OCI-LY7 (cell line): Measurements from ENCODE around the gene NEB. TPM values are rescaled to one million over a fixed set of nuclear protein-coding genes. Genes with fewer than 3 reads are reported as not detected.
"Not testable (repeated sequence)": the region's sequence is repeated elsewhere in the genome, so short reads cannot be mapped to it uniquely, and the experiment has no call there.

Experiments used
- BruUV-seq: library from RNA; stranded (reverse); fragments of 400-500 nt; replicated peaks from 2 replicates; lab custom pipeline; 2021; lab: Mats Ljungman, UMichigan
- CTCF ChIA-PET: fragments of 300-600 bp; sonication (Branson Sonifier 250); formaldehyde crosslinking; loops from one replicate; lab custom pipeline; 2022; ENCODE audit warnings: antibody characterized with exemption; ENCODE audit not compliant: unreplicated experiment; lab: Charles Lee
- POLR2A ChIA-PET: fragments of 300-600 bp; sonication (Branson Sonifier 250); formaldehyde crosslinking; loops from one replicate; lab custom pipeline; 2022; ENCODE audit warnings: antibody characterized with exemption; lab: Charles Lee
- DNase-seq: peaks from one replicate; pipeline ENCODE4 v3.0.0-alpha.2; 2015; ENCODE audit warnings: low spot score
- H2AFZ ChIP-seq: fragments of 200-600 bp; sonication (generic), shearing (Covaris generic); 2 replicates; pipeline ENCODE4 v1.6.1; 2014; ENCODE audit warnings: mild to moderate bottlenecking, antibody characterized with exemption, low read length, moderate library complexity
- H3K27ac ChIP-seq: fragments of 200-600 bp; sonication (generic); 2 replicates; pipeline ENCODE4 v1.5.1; 2014; ENCODE audit warnings: mixed run types, low read depth, mild to moderate bottlenecking, moderate library complexity, low read length, inconsistent platforms; ENCODE audit not compliant: poor library complexity, severe bottlenecking
- H3K36me3 ChIP-seq: fragments of 200-600 bp; sonication (generic); 2 replicates; pipeline ENCODE4 v1.6.1; 2014; ENCODE audit warnings: mild to moderate bottlenecking, antibody characterized with exemption, low read length, moderate library complexity, mixed read lengths; ENCODE audit not compliant: insufficient read depth
- H3K4me1 ChIP-seq: fragments of 200-600 bp; sonication (generic); 2 replicates; pipeline ENCODE4 v1.5.1; 2014; ENCODE audit warnings: mild to moderate bottlenecking, low read length; ENCODE audit not compliant: insufficient read depth, poor library complexity, severe bottlenecking
- H3K4me2 ChIP-seq: fragments of 200-600 bp; sonication (generic); 2 replicates; pipeline ENCODE4 v1.6.1; 2014; ENCODE audit warnings: mild to moderate bottlenecking, low read length
- H3K4me3 ChIP-seq: fragments of 200-600 bp; sonication (generic); 2 replicates; pipeline ENCODE4 v1.5.1; 2014; ENCODE audit warnings: mild to moderate bottlenecking, low read depth, low read length; ENCODE audit not compliant: poor library complexity, severe bottlenecking
- H3K79me2 ChIP-seq: fragments of 200-600 bp; sonication (generic); 2 replicates; pipeline ENCODE4 v1.6.1; 2016; ENCODE audit warnings: low read depth, mild to moderate bottlenecking, low read length, moderate library complexity, mixed read lengths; ENCODE audit not compliant: insufficient read depth
- H3K9me2 ChIP-seq: fragments of 200-600 bp; sonication (generic); 2 replicates; pipeline ENCODE4 v1.6.1; 2016; ENCODE audit warnings: mild to moderate bottlenecking, low read length, mixed read lengths; ENCODE audit not compliant: insufficient read depth
- H3K9me3 ChIP-seq: fragments of 200-600 bp; sonication (generic); 2 replicates; pipeline ENCODE4 v1.6.1; 2014; ENCODE audit warnings: mild to moderate bottlenecking, mixed run types, low read length, mixed read lengths
- H4K20me1 ChIP-seq: fragments of 200-600 bp; sonication (generic); 2 replicates; pipeline ENCODE4 v1.6.1; 2014; ENCODE audit warnings: mild to moderate bottlenecking, antibody characterized with exemption, low read length, moderate library complexity, mixed read lengths; ENCODE audit not compliant: insufficient read depth
- CTCF ChIP-seq: fragments of 200-600 bp; sonication (generic); conservative IDR thresholded peaks from 2 replicates; pipeline ENCODE4 v1.5.1; 2014; ENCODE audit warnings: mild to moderate bottlenecking, antibody characterized with exemption, low read length, moderate library complexity, mixed read lengths
- EZH2phosphoT487 ChIP-seq: fragments of 200-600 bp; sonication (generic); IDR thresholded peaks from 2 replicates; pipeline ENCODE4 v1.6.1; 2018; ENCODE audit warnings: low read depth, borderline replicate concordance, mild to moderate bottlenecking, mixed run types, antibody characterized with exemption, low read length, moderate library complexity, mixed read lengths
- intact Hi-C: fragments of 100-400 bp; cut with micrococcal nuclease; formaldehyde crosslinking; loops from one replicate; pipeline ENCODE4 v1.10.0; 2022; ENCODE audit not compliant: unreplicated experiment
- total RNA-seq, 2 experiments: library from RNA; depleted of rRNA in 1 of 2; stranded (reverse); fragments of >200 nt in 1 of 2; shearing (Covaris generic) in 1 of 2; gene quantifications; 2 replicates each; pipeline ENCODE4 v1.2.3, GENCODE V29; 2014 to 2022

NEB gene
- total RNA-seq, 2 experiments from 2014 or later: 0.04 to 0.38 TPM

- H3K27ac ChIP-seq: no peak overlapping the region
- no peak overlapping the region for H2AFZ ChIP-seq
- H3K36me3 ChIP-seq: no peaks in the 10 kb centered on the region
- no peaks in the 10 kb centered on the region for H3K79me2 ChIP-seq
- no peak for TF ChIP-seq CTCF
- TF ChIP-seq EZH2phosphoT487: no peak
- CTCF ChIA-PET: no interaction called here
- intact Hi-C loops: no loop called here
- DNase-seq: no peak
- H3K4me3 ChIP-seq: no peak overlapping the region
- H3K4me1 ChIP-seq: no peaks in the 10 kb centered on the region
- no TSS peak for BruUV-seq
- POLR2A ChIA-PET: no interaction called here
- H4K20me1 ChIP-seq: no peaks in the 10 kb centered on the region
- H3K9me2 ChIP-seq: no peaks in the 10 kb centered on the region
- no peaks in the 10 kb centered on the region for H3K9me3 ChIP-seq
- H3K4me2 ChIP-seq: no peak overlapping the region
Measured at GRCh38 chr2:151610310-151610709, 124.0 kb downstream of the NEB start.

GRCh38 chr2:151609705-151610104 lies 124.6 kb downstream of the NEB start:
- ChIA-PET POLR2A (no interaction called here), CTCF (no interaction called here)
- DNase-seq: no peak
- Histone ChIP-seq H4K20me1 (no peaks in the 10 kb centered on the region), H3K27ac (no peak overlapping the region), H3K9me2 (no peaks in the 10 kb centered on the region), H3K4me1 (no peaks in the 10 kb centered on the region), H3K79me2 (no peaks in the 10 kb centered on the region), H2AFZ (no peak overlapping the region), H3K4me3 (no peak overlapping the region), H3K4me2 (no peak overlapping the region), H3K36me3 (no peaks in the 10 kb centered on the region), H3K9me3 (no peaks in the 10 kb centered on the region)
- TF ChIP-seq EZH2phosphoT487 (no peak), CTCF (no peak)
- BruUV-seq: no TSS peak
- intact Hi-C loops: no loop called here

- BruUV-seq, H4K20me1 ChIP-seq, H3K4me1 ChIP-seq, intact Hi-C loops, H3K9me2 ChIP-seq, CTCF ChIA-PET, POLR2A ChIA-PET, H3K79me2 ChIP-seq, H3K4me3 ChIP-seq, DNase-seq, H3K27ac ChIP-seq, H3K4me2 ChIP-seq, H3K36me3 ChIP-seq, H2AFZ ChIP-seq, H3K9me3 ChIP-seq: not testable (repeated sequence)
Measured at GRCh38 chr2:151607459-151608424, 126.5 kb downstream of the NEB start.

GRCh38 chr2:151603530-151603929 lies 130.7 kb downstream of the NEB start:
- H3K4me3 ChIP-seq, H3K9me3 ChIP-seq, H3K4me2 ChIP-seq, POLR2A ChIA-PET, H3K9me2 ChIP-seq, DNase-seq, CTCF ChIA-PET, H3K27ac ChIP-seq, intact Hi-C loops, H4K20me1 ChIP-seq, BruUV-seq, H3K4me1 ChIP-seq, H3K79me2 ChIP-seq, H2AFZ ChIP-seq, H3K36me3 ChIP-seq: not testable (repeated sequence)

GRCh38 chr2:151602402-151602801 lies 131.9 kb downstream of the NEB start:
- H3K9me2 ChIP-seq: not testable (repeated sequence)

More at GRCh38 chr2:151602402-151602801, 131.9 kb downstream of the NEB start:
- H3K4me2 ChIP-seq, BruUV-seq, H3K36me3 ChIP-seq, H4K20me1 ChIP-seq, H3K4me1 ChIP-seq, CTCF ChIA-PET, DNase-seq, POLR2A ChIA-PET, intact Hi-C loops, H3K79me2 ChIP-seq, H3K9me3 ChIP-seq, H3K4me3 ChIP-seq, H3K27ac ChIP-seq, H2AFZ ChIP-seq: not testable (repeated sequence)
